DND-41 (cell line): ENCODE measurements around the gene HTD2.
"Not testable (repeated sequence)": the region's sequence is repeated elsewhere in the genome, so short reads cannot be mapped to it uniquely, and the experiment has no call there.

Source experiments
- ATAC-seq: fragments of 200-7000 bp; cut with Tn5 transposase; 3 replicates; pipeline ENCODE4 v1.9.1; 2021; ENCODE audit warnings: low read depth; ENCODE audit not compliant: insufficient read depth
- DNase-seq: peaks from one replicate; pipeline ENCODE4 v3.0.0-alpha.2; 2020
- H2AFZ ChIP-seq: 2 replicates; pipeline ENCODE4 v1.6.0; 2012; ENCODE audit warnings: low read depth, low read length
- H3K27ac ChIP-seq: 2 replicates; pipeline ENCODE4 v1.5.1; 2012; ENCODE audit warnings: low read length, inconsistent platforms
- H3K27me3 ChIP-seq: fragments of 200-600 bp; sonication (generic); 2 replicates; pipeline ENCODE4 v1.6.0; 2012; ENCODE audit warnings: low read length, mild to moderate bottlenecking, inconsistent platforms; ENCODE audit not compliant: insufficient read depth, poor library complexity
- H3K36me3 ChIP-seq: 2 replicates; pipeline ENCODE4 v1.5.1; 2012; ENCODE audit warnings: low read length, inconsistent platforms; ENCODE audit not compliant: insufficient read depth
- H3K4me1 ChIP-seq: 2 replicates; pipeline ENCODE4 v1.5.1; 2012; ENCODE audit warnings: mild to moderate bottlenecking, low read length; ENCODE audit not compliant: insufficient read depth
- H3K4me2 ChIP-seq: 2 replicates; pipeline ENCODE4 v1.6.0; 2012; ENCODE audit warnings: mild to moderate bottlenecking, moderate library complexity, low read length, inconsistent platforms; ENCODE audit not compliant: insufficient read depth
- H3K4me3 ChIP-seq, 2 experiments: fragments of 200-600 bp in 1 of 2; shearing (Covaris generic) in 1 of 2; 2 replicates each; pipeline ENCODE4 v1.5.1; 2012 to 2016; ENCODE audit warnings: inconsistent platforms in 2 of 2, low read length in 2 of 2, mild to moderate bottlenecking in 2 of 2, low read depth in 1 of 2, moderate library complexity in 1 of 2
- H3K79me2 ChIP-seq: 2 replicates; pipeline ENCODE4 v1.6.0; 2012; ENCODE audit warnings: low read length, inconsistent platforms; ENCODE audit not compliant: insufficient read depth
- H3K9ac ChIP-seq: 2 replicates; pipeline ENCODE4 v1.6.0; 2012; ENCODE audit warnings: low read depth, mild to moderate bottlenecking, inconsistent platforms, low read length, moderate library complexity
- H3K9me3 ChIP-seq: 2 replicates; pipeline ENCODE4 v1.5.1; 2012; ENCODE audit warnings: low read length, moderate library complexity, mild to moderate bottlenecking, inconsistent platforms; ENCODE audit not compliant: insufficient read depth, severe bottlenecking
- H4K20me1 ChIP-seq: 2 replicates; pipeline ENCODE4 v1.6.0; 2012; ENCODE audit warnings: low read length; ENCODE audit not compliant: insufficient read depth
- EZH2 ChIP-seq: IDR thresholded peaks from 3 replicates; pipeline ENCODE4 v1.6.1; 2012; ENCODE audit warnings: borderline replicate concordance, low read depth, mild to moderate bottlenecking, moderate library complexity, low read length, inconsistent platforms; ENCODE audit not compliant: severe bottlenecking
- TF ChIP-seq, protein P1 (sequence below): IDR thresholded peaks from 2 replicates; pipeline ENCODE4 v1.5.1; 2012; ENCODE audit warnings: borderline replicate concordance, low read length, moderate library complexity, mild to moderate bottlenecking; ENCODE audit not compliant: poor library complexity, severe bottlenecking; ENCODE audit errors: extremely low read depth

HTD2 gene

DNA sequence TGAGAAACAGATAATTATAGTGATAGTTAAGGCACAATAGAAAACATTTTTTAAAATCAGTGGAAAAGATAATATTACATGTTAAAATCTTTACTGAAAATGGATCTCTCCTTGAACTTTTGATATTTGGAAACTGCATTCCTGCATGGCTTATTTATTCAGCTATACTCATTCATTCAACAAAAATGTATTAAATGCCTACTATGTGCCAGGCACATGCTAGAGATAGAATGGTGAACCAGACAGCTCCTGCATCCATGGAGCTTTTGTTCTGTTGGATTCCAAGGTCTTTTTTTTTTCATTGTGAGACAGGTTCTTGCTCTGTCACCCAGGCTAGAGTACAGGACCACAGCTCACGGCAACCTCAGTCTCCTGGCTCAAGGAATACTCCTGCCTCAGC is 30.9 kb downstream of the HTD2 start:
- H4K20me1 ChIP-seq: peaks cover 2% of the 10 kb centered on the region; the same call in 1 of the 2 replicates
- H2AFZ ChIP-seq: no peak overlapping the region
- no peaks in the 10 kb centered on the region for H3K27me3 ChIP-seq
- no peak overlapping the region; a peak in 1 of 4 replicates for H3K4me3 ChIP-seq
- peaks cover 42% of the 10 kb centered on the region for H3K36me3 ChIP-seq
- peaks cover 48% of the 10 kb centered on the region for H3K4me1 ChIP-seq
- no peak overlapping the region; the same call in 1 of the 2 replicates for H3K9ac ChIP-seq
- TF ChIP-seq, protein P1, sequence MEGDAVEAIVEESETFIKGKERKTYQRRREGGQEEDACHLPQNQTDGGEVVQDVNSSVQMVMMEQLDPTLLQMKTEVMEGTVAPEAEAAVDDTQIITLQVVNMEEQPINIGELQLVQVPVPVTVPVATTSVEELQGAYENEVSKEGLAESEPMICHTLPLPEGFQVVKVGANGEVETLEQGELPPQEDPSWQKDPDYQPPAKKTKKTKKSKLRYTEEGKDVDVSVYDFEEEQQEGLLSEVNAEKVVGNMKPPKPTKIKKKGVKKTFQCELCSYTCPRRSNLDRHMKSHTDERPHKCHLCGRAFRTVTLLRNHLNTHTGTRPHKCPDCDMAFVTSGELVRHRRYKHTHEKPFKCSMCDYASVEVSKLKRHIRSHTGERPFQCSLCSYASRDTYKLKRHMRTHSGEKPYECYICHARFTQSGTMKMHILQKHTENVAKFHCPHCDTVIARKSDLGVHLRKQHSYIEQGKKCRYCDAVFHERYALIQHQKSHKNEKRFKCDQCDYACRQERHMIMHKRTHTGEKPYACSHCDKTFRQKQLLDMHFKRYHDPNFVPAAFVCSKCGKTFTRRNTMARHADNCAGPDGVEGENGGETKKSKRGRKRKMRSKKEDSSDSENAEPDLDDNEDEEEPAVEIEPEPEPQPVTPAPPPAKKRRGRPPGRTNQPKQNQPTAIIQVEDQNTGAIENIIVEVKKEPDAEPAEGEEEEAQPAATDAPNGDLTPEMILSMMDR: no peak
- no peak for TF ChIP-seq EZH2
- H3K9me3 ChIP-seq: no peaks in the 10 kb centered on the region
- peaks cover 93% of the 10 kb centered on the region for H3K79me2 ChIP-seq
- no peak for DNase-seq
- H3K27ac ChIP-seq: peak overlapping the region; percentile 61
- ATAC-seq: no peak
- peak overlapping the region; percentile 29; the same call in 1 of the 2 replicates for H3K4me2 ChIP-seq

DNA sequence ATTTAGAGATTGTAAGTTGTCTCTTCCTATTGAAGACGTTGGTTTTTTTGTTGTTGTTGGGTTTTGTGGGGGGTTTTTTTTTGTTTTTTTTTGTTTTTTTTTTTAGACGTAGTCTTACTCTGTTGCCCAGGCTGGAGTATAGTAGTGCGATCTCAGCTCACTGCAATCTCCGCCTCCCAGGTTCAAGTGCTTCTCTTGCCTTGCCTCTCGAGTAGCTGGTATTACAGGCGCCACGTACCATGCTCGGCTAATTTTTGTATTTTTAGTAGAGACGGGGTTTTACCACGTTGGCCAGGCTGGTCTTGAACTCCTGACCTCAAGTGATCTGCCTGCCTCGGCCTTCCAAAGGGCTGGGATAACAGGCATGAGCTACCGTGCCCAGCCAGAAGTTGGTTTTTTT is 32.8 kb downstream of the HTD2 start:
- not testable (repeated sequence) for H3K9me3 ChIP-seq, ATAC-seq, H3K4me2 ChIP-seq, H3K27me3 ChIP-seq, H2AFZ ChIP-seq, DNase-seq, H3K4me3 ChIP-seq, H4K20me1 ChIP-seq, H3K9ac ChIP-seq, H3K27ac ChIP-seq
- Histone ChIP-seq H3K36me3 (peaks cover 57% of the 10 kb centered on the region), H3K4me1 (peaks cover 44% of the 10 kb centered on the region), H3K79me2 (peaks cover 98% of the 10 kb centered on the region)

DNA sequence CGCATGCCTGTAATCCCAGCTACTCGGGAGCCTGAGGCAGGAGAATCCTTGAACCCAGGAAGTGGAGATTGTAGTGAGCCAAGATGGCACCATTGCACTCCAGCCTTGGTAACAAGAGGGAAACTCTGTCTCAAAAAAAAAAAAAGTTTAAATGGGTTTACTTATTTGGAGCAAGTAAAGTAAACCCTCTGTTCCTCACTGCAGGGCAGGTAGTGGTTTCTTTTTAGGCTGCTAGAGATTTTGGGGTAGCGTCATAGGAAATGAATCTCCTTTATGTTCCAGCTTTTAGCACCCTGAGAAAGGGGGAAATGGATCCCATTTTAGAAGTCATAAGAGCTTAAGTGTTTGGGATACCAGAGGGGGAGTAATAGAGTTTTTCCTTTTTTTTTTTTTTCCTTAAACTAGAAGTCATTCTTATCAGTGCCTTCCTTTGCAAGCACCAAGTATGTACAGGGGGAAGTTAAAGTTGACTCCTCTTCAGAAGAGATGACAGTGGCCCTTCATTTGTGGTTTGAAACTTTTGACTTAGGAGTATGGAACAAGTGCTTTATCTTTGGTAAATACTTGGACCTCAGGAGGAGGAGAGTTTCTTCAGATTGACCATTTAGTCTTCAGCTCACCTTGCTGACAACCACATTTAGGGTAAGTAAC is 34.4 kb downstream of the HTD2 start:
- no peak overlapping the region for H2AFZ ChIP-seq
- H4K20me1 ChIP-seq: peaks cover 7% of the 10 kb centered on the region; the same call in 1 of the 2 replicates
- H3K36me3 ChIP-seq: peaks cover 62% of the 10 kb centered on the region
- peaks cover 98% of the 10 kb centered on the region for H3K79me2 ChIP-seq
- TF ChIP-seq, protein P1: no peak
- no peak for TF ChIP-seq EZH2
- ATAC-seq: no peak
- DNase-seq: no peak
- H3K9ac ChIP-seq: no peak overlapping the region
- no peaks in the 10 kb centered on the region for H3K9me3 ChIP-seq
- H3K27me3 ChIP-seq: no peaks in the 10 kb centered on the region
- no peak overlapping the region for H3K4me3 ChIP-seq
- no peak overlapping the region for H3K4me2 ChIP-seq
- peaks cover 36% of the 10 kb centered on the region for H3K4me1 ChIP-seq
- H3K27ac ChIP-seq: peak overlapping the region; percentile 59

DNA sequence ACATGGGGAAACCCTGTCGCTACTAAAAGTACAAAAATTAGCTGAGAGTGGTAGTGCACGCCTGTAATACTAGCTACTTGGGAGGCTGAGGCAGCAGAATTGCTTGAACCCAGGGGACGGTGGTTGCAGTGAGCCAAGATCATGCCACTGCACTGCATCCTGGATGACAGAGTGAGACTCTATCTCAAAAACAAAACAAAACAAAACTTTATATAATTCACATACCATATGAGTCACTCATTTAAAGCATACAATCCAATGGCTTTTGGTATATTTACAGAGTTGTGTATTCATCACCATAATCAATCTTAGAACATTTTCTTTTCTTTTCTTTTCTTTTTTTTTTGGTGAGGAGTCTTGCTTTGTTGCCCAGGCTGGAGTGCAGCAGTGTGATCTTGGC is 35.1 kb downstream of the HTD2 start:
- peaks cover 99% of the 10 kb centered on the region for H3K79me2 ChIP-seq
- no peaks in the 10 kb centered on the region for H3K9me3 ChIP-seq
- no peaks in the 10 kb centered on the region for H3K27me3 ChIP-seq
- no peak for TF ChIP-seq EZH2
- TF ChIP-seq, protein P1: no peak
- peaks cover 69% of the 10 kb centered on the region for H3K36me3 ChIP-seq
- peaks cover 37% of the 10 kb centered on the region for H3K4me1 ChIP-seq
- DNase-seq: no peak
- ATAC-seq: no peak
- peaks cover 7% of the 10 kb centered on the region; the same call in 1 of the 2 replicates for H4K20me1 ChIP-seq
- no peak overlapping the region for H2AFZ ChIP-seq
- H3K4me2 ChIP-seq: no peak overlapping the region
- no peak overlapping the region for H3K9ac ChIP-seq
- no peak overlapping the region for H3K4me3 ChIP-seq
- H3K27ac ChIP-seq: peak overlapping the region; percentile 33; the same call in 1 of the 2 replicates
